Choroid plexus epithelial cell (primary cell): ENCODE results near the gene SLC51A.

ENCODE experiments used
- DNase-seq: peaks from one replicate; pipeline ENCODE4 v3.0.0-alpha.2; 2010; ENCODE audit warnings: low read depth
- H3K4me3 ChIP-seq: 2 replicates; pipeline ENCODE4 v1.5.1; 2011; ENCODE audit warnings: low read depth, mild to moderate bottlenecking, control low read depth, low read length, moderate library complexity
- CTCF ChIP-seq: conservative IDR thresholded peaks from 2 replicates; pipeline ENCODE4 v1.5.1; 2011; ENCODE audit warnings: low read depth, mild to moderate bottlenecking, control low read depth, inconsistent platforms, low read length, moderate library complexity

The SLC51A gene

GRCh38 chr3:196193736-196194541, 22.4 kb upstream of the SLC51A start:
- no peak for TF ChIP-seq CTCF
- no peak overlapping the region for H3K4me3 ChIP-seq
- DNase-seq: no peak

GRCh38 chr3:196194542-196194915, 21.8 kb upstream of the SLC51A start:
- H3K4me3 ChIP-seq: no peak overlapping the region
- DNase-seq: no peak
- TF ChIP-seq CTCF: no peak

- no peak for TF ChIP-seq CTCF
- DNase-seq: no peak
- no peak overlapping the region for H3K4me3 ChIP-seq
Measured at GRCh38 chr3:196195664-196196265, 20.6 kb upstream of the SLC51A start.

- no peak overlapping the region for H3K4me3 ChIP-seq
- DNase-seq: no peak
Measured at GRCh38 chr3:196197524-196197923, 18.8 kb upstream of the SLC51A start.

GRCh38 chr3:196198081-196198675, 18.2 kb upstream of the SLC51A start:
- no peak overlapping the region for H3K4me3 ChIP-seq
- no peak for DNase-seq
- TF ChIP-seq CTCF: no peak

More at GRCh38 chr3:196197524-196197923, 18.8 kb upstream of the SLC51A start:
- TF ChIP-seq CTCF: no peak

- DNase-seq: no peak
- TF ChIP-seq CTCF: peak; percentile 39
Measured at GRCh38 chr3:196198771-196199753, 17.3 kb upstream of the SLC51A start.

More at GRCh38 chr3:196198771-196199753, 17.3 kb upstream of the SLC51A start:
- H3K4me3 ChIP-seq: no peak overlapping the region
